ENCODE results near the gene SYT5.
"Not testable (repeated sequence)": the region's sequence is repeated elsewhere in the genome, so short reads cannot be mapped to it uniquely, and the experiment has no call there.

The SYT5 gene

GRCh38 chr19:55171440-55171839, 8.6 kb downstream of the SYT5 start:
- no peak for DNase-seq (ENCODE audit: low read depth in 2 of 2)

GRCh38 chr19:55169136-55169535, 11.0 kb downstream of the SYT5 start:
- DNase-seq (ENCODE audit: low read depth in 2 of 2) = no peak

GRCh38 chr19:55166530-55167268, 13.4 kb downstream of the SYT5 start, which contains the start of gene DNAAF3:
DNAAF3 (minus strand) TSS chr19:55166613; CDS start chr19:55166413, 200 bp downstream.
- peak in 1 of 2 donors; percentile 38 for DNase-seq (ENCODE audit: low read depth in 2 of 2)

- no peak for DNase-seq (ENCODE audit: low read depth in 2 of 2)
Measured at GRCh38 chr19:55165952-55166529, 14.0 kb downstream of the SYT5 start.

GRCh38 chr19:55161571-55162322, 18.3 kb downstream of the SYT5 start:
- DNase-seq (ENCODE audit: low read depth in 2 of 2) = no peak

GRCh38 chr19:55160986-55161365, 19.1 kb downstream of the SYT5 start:
- no peak for DNase-seq (ENCODE audit: low read depth in 2 of 2)

- peak; percentile 62 to 71 for DNase-seq (ENCODE audit: low read depth in 2 of 2)
Measured at GRCh38 chr19:55160128-55160985, 19.7 kb downstream of the SYT5 start.

GRCh38 chr19:55158848-55159749, 21.0 kb downstream of the SYT5 start:
- no peak for DNase-seq (ENCODE audit: low read depth in 2 of 2)

GRCh38 chr19:55158423-55158822, 21.7 kb downstream of the SYT5 start:
- DNase-seq (ENCODE audit: low read depth in 2 of 2) = no peak

- DNase-seq (ENCODE audit: low read depth in 2 of 2) = no peak
Measured at GRCh38 chr19:55157064-55157908, 22.8 kb downstream of the SYT5 start, which contains the start of gene TNNI3. TNNI3 (minus strand) TSS chr19:55157732; CDS start chr19:55157589, 143 bp downstream.

- no peak for DNase-seq (ENCODE audit: low read depth in 2 of 2)
Measured at GRCh38 chr19:55156202-55157063, 23.7 kb downstream of the SYT5 start.

GRCh38 chr19:55155784-55156183, 24.3 kb downstream of the SYT5 start:
- DNase-seq (ENCODE audit: low read depth in 2 of 2) = not testable (repeated sequence)

GRCh38 chr19:55153652-55154264, 26.3 kb downstream of the SYT5 start:
- DNase-seq (ENCODE audit: low read depth in 2 of 2) = no peak

GRCh38 chr19:55152017-55152416, 28.1 kb downstream of the SYT5 start:
- DNase-seq (ENCODE audit: low read depth in 2 of 2) = no peak

- no peak for DNase-seq (ENCODE audit: low read depth in 2 of 2)
Measured at GRCh38 chr19:55149078-55150003, 30.7 kb downstream of the SYT5 start, which contains the start of gene TNNT1. TNNT1 (minus strand) TSS chr19:55149206; CDS start chr19:55147157, 2,049 bp downstream.

GRCh38 chr19:55147545-55148251, 32.4 kb downstream of the SYT5 start:
- no peak for DNase-seq (ENCODE audit: low read depth in 2 of 2)
